Prostate gland (tissue), 2 donors: ENCODE measurements around the gene KRT12. TPM values are rescaled to one million over a fixed set of nuclear protein-coding genes. Genes with fewer than 3 reads are reported as not detected.
A peak's percentile ranks its signal among the peaks of the same experiment; 100 is the strongest.

Experiments
- DNase-seq: peaks from one replicate; pipeline ENCODE4 v3.0.0-alpha.2; 2019; ENCODE audit warnings: low spot score
- H3K27ac ChIP-seq, 2 donors: fragments of 200-600 bp; sonication (generic); 2 replicates each; pipeline ENCODE4 v1.5.1; 2017 to 2019
- H3K27me3 ChIP-seq: fragments of 200-600 bp; sonication (generic); replicated peaks from 2 replicates; pipeline ENCODE4 v1.5.1; 2019; ENCODE audit not compliant: insufficient read depth
- H3K36me3 ChIP-seq, 2 donors: fragments of 200-600 bp; sonication (generic); 1 replicate in 1 of 2; 2 replicates in 1 of 2; pipeline versions ENCODE4 v1.5.1 to v1.8.1; 2017 to 2019
- H3K4me1 ChIP-seq: fragments of 200-600 bp; sonication (generic); replicated peaks from 2 replicates; pipeline ENCODE4 v1.5.1; 2019
- H3K4me3 ChIP-seq, 2 donors: fragments of 200-600 bp; sonication (generic); 2 replicates each; pipeline ENCODE4 v1.5.1; 2017 to 2019
- H3K9me3 ChIP-seq: fragments of 200-600 bp; sonication (generic); 2 replicates; pipeline ENCODE4 v1.5.1; 2017
- CTCF ChIP-seq, 4 experiments: fragments of 200-600 bp in 2 of 4; fragments of 450-650 bp in 2 of 4; sonication (generic) in 2 of 4; IDR thresholded peaks; 1 replicate in 3 of 4; 2 replicates in 1 of 4; pipeline ENCODE4 v1.5.1; 2016 to 2019; ENCODE audit warnings: antibody characterized with exemption in 4 of 4, mild to moderate bottlenecking in 2 of 4, moderate library complexity in 2 of 4
- POLR2A ChIP-seq: fragments of 450-650 bp; IDR thresholded peaks from one replicate; pipeline ENCODE4 v1.6.1; 2016; ENCODE audit warnings: antibody characterized with exemption, mild to moderate bottlenecking
- POLR2AphosphoS5 ChIP-seq: sonication (generic); formaldehyde crosslinking; IDR thresholded peaks from one replicate; pipeline ENCODE4 v1.6.1; 2017; ENCODE audit warnings: antibody characterized with exemption
- WGBS: methylation state at CpG from one replicate; pipeline ENCODE4 v1.1.5; 2018; 5-methylcytosine and 5-hydroxymethylcytosine counted together
- intact Hi-C: fragments of 100-400 bp; cut with DNase I; formaldehyde crosslinking; loops from one replicate; pipeline ENCODE4 v1.14.2; 2022
- total RNA-seq, 2 donors: library from RNA; depleted of rRNA; stranded (reverse); fragments of >200 nt; gene quantifications; one replicate each; pipeline ENCODE4 v1.1.0, GENCODE V29; 2016

KRT12 gene
- total RNA-seq, 2 donors from 2014 or later = not detected

DNA sequence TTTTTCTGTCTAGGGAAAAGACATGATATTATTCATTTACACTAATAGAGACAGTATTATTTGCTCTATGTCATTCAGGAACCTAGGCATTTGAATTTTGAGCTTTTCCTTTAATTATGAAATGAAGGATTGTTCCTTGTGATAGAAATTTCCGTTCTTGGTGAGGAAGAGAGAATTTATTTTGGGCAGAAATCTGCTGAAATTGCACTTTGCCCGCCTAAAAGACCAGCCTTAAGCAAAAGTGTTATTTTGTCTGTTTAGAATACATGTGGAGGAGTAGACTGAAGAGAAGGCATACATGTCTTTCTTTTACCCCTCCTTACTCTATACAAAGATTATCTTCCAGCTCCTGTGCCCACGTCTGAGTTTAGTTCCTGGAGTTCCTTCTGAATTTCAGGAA lies 27.8 kb downstream of the KRT12 start:
- no peak for TF ChIP-seq CTCF (IDR thresholded peaks at IDR 0.05)
- TF ChIP-seq POLR2A = no peak
- TF ChIP-seq POLR2AphosphoS5 = no peak
- intact Hi-C loops = no loop called here
- no peaks in the 10 kb centered on the region for H3K36me3 ChIP-seq
- WGBS = 89% methylated on average over 3 of the region's 3 CpGs
- no peaks in the 10 kb centered on the region for H3K9me3 ChIP-seq
- no peaks in the 10 kb centered on the region for H3K4me1 ChIP-seq
- DNase-seq = no peak
- H3K4me3 ChIP-seq = no peak overlapping the region
- H3K27ac ChIP-seq = no peak overlapping the region
- no peaks in the 10 kb centered on the region for H3K27me3 ChIP-seq

DNA sequence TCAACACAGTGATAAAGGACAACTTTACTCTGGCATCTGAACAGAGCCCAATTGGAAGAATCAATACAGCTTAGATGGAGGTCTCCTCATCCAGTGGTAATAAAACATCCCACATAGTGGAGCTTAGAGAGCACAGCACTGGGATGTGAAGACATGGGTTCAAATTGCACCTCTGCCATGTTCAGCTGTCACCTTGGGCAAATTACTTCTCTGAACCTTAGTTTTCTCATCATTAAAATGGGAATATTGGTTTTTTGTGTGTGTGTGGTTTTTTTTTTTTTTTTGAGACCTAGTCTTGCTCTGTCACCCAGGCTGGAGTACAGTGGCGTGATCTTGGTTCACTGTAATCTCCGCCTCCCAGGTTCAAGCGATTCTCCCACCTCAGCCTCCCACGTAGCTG lies 31.0 kb downstream of the KRT12 start:
- DNase-seq = no peak
- no peak for TF ChIP-seq POLR2AphosphoS5
- no peak for TF ChIP-seq POLR2A
- TF ChIP-seq CTCF (IDR thresholded peaks at IDR 0.05) = no peak
- Histone ChIP-seq H3K4me1 (no peaks in the 10 kb centered on the region), H3K9me3 (no peaks in the 10 kb centered on the region), H3K27ac (no peak overlapping the region), H3K27me3 (no peaks in the 10 kb centered on the region), H3K36me3 (no peaks in the 10 kb centered on the region), H3K4me3 (no peak overlapping the region)
- intact Hi-C loops = no loop called here
- 95% methylated on average over 4 of the region's 4 CpGs for WGBS

GRCh38 chr17:40833882-40834281 lies 33.1 kb downstream of the KRT12 start:
- TF ChIP-seq POLR2AphosphoS5 = no peak
- TF ChIP-seq POLR2A = no peak
- no peak for TF ChIP-seq CTCF (IDR thresholded peaks at IDR 0.05)
- no peak overlapping the region for H3K4me3 ChIP-seq
- H3K27ac ChIP-seq = no peak overlapping the region
- no peaks in the 10 kb centered on the region for H3K4me1 ChIP-seq
- no peaks in the 10 kb centered on the region for H3K9me3 ChIP-seq
- H3K36me3 ChIP-seq = no peaks in the 10 kb centered on the region
- DNase-seq = no peak
- intact Hi-C loops = no loop called here
- H3K27me3 ChIP-seq = no peaks in the 10 kb centered on the region

GRCh38 chr17:40832840-40833239 lies 34.2 kb downstream of the KRT12 start:
- H3K4me1 ChIP-seq = no peaks in the 10 kb centered on the region
- TF ChIP-seq POLR2AphosphoS5 (no peak), POLR2A (no peak), CTCF (IDR thresholded peaks at IDR 0.05) (no peak)
- no peaks in the 10 kb centered on the region for H3K27me3 ChIP-seq
- H3K9me3 ChIP-seq = no peaks in the 10 kb centered on the region
- intact Hi-C loops = no loop called here
- no peak overlapping the region for H3K27ac ChIP-seq
- 81% methylated on average over 3 of the region's 3 CpGs for WGBS
- H3K4me3 ChIP-seq = no peak overlapping the region
- DNase-seq = no peak
- H3K36me3 ChIP-seq = no peaks in the 10 kb centered on the region

DNA sequence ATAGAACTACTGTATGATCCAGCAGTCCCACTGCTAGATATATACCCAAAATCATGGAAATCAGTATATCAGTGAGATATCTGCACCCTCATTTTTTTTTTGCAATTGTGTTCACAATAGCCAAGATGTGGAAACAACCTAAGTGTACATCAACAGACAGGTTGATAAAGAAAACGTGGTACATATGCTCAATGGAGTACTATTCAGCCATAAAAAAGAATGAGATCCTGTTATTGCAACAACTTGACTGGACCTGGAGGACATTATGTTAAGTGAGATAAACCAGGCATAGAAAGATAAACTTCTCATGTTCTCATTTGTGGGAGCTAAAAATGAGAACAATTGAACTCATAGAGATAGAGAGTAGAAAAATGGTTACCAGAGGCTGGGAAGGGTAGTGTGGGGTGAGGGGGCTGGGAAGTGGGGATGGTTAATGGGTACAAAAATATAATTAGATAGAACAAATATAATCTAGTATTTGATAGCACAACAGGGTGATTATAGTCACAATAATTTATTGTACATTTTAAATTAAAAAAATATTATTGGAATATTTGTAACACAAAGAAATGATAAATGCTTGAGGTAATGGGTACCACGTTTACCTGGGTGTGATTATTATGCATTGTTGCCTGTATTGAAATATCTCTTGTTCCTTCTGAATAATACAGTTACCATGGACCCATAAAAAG lies 36.8 kb downstream of the KRT12 start:
- 93% methylated on average over 2 of the region's 2 CpGs for whole genome bisulfite sequencing
- no peak overlapping the region for H3K4me3 ChIP-seq
- intact Hi-C loops = no loop called here
- no peaks in the 10 kb centered on the region for H3K4me1 ChIP-seq
- TF ChIP-seq POLR2A (no peak), CTCF (IDR thresholded peaks at IDR 0.05) (no peak), POLR2AphosphoS5 (no peak)
- no peaks in the 10 kb centered on the region for H3K36me3 ChIP-seq
- H3K27ac ChIP-seq = peak overlapping the region in 1 of 2 donors; percentile 74
- H3K27me3 ChIP-seq = no peaks in the 10 kb centered on the region
- no peaks in the 10 kb centered on the region for H3K9me3 ChIP-seq
- no peak for DNase-seq
